Fibroblast of lung (primary cell): Measurements from ENCODE around the gene SEC16A. TPM values are rescaled to one million over a fixed set of nuclear protein-coding genes. Genes with fewer than 3 reads are reported as not detected.

Experiments
- DNase-seq, 2 donors: peaks; one replicate each; pipeline versions ENCODE4 v3.0.0 to v3.0.0-alpha.2; 2010; ENCODE audit warnings: low read depth in 2 of 2
- H2AFZ ChIP-seq: 2 replicates; pipeline ENCODE4 v1.5.1; 2012; ENCODE audit warnings: low read length, control low read depth, inconsistent platforms
- H3K27ac ChIP-seq: 2 replicates; pipeline ENCODE4 v1.5.1; 2011; ENCODE audit warnings: low read length, control low read depth; ENCODE audit not compliant: insufficient read depth
- H3K27me3 ChIP-seq: 2 replicates; pipeline ENCODE4 v1.5.1; 2011; ENCODE audit warnings: mild to moderate bottlenecking, low read length; ENCODE audit not compliant: control insufficient read depth, insufficient read depth
- H3K36me3 ChIP-seq: 2 replicates; pipeline ENCODE4 v1.5.1; 2011; ENCODE audit warnings: low read length; ENCODE audit not compliant: control insufficient read depth, insufficient read depth
- H3K4me1 ChIP-seq: 2 replicates; pipeline ENCODE4 v1.5.1; 2011; ENCODE audit warnings: low read length; ENCODE audit not compliant: control insufficient read depth, insufficient read depth; ENCODE audit errors: extremely low read depth
- H3K4me2 ChIP-seq: 2 replicates; pipeline ENCODE4 v1.5.1; 2011; ENCODE audit warnings: low read length, control low read depth; ENCODE audit not compliant: insufficient read depth; ENCODE audit errors: extremely low read depth
- H3K4me3 ChIP-seq, 4 experiments: fragments of 200-600 bp in 1 of 4; sonication (generic) in 1 of 4; replicated peaks in 1 of 4; 2 replicates each; pipeline ENCODE4 v1.5.1; 2011 to 2016; ENCODE audit warnings: low read length in 4 of 4, low read depth in 3 of 4, mild to moderate bottlenecking in 3 of 4, control low read depth in 2 of 4, inconsistent platforms in 1 of 4, mixed read lengths in 1 of 4; ENCODE audit not compliant: insufficient read depth in 1 of 4; ENCODE audit errors: control extremely low read depth in 1 of 4
- H3K79me2 ChIP-seq: 2 replicates; pipeline ENCODE4 v1.5.1; 2012; ENCODE audit warnings: mild to moderate bottlenecking, low read length, inconsistent platforms; ENCODE audit not compliant: control insufficient read depth, insufficient read depth
- H3K9ac ChIP-seq: 2 replicates; pipeline ENCODE4 v1.5.1; 2011; ENCODE audit warnings: mild to moderate bottlenecking, low read length, control low read depth; ENCODE audit not compliant: insufficient read depth
- H3K9me3 ChIP-seq: 2 replicates; pipeline ENCODE4 v1.5.1; 2012; ENCODE audit warnings: low read depth, low read length; ENCODE audit not compliant: control insufficient read depth, insufficient read depth
- H4K20me1 ChIP-seq: 2 replicates; pipeline ENCODE4 v1.5.1; 2011; ENCODE audit warnings: low read length; ENCODE audit not compliant: control insufficient read depth, insufficient read depth; ENCODE audit errors: extremely low read depth
- CTCF ChIP-seq, 2 donors: IDR thresholded peaks in 1 of 2; conservative IDR thresholded peaks in 1 of 2; 1 replicate in 1 of 2; 2 replicates in 1 of 2; pipeline ENCODE4 v1.5.1; 2011 to 2012; ENCODE audit warnings: low read length in 2 of 2, control low read depth in 1 of 2, inconsistent platforms in 1 of 2, low read depth in 1 of 2, mild to moderate bottlenecking in 1 of 2
- EZH2 ChIP-seq: IDR thresholded peaks from 2 replicates; pipeline ENCODE4 v1.5.1; 2012; ENCODE audit warnings: low read length, control low read depth, mild to moderate bottlenecking; ENCODE audit errors: missing control alignments
- polyA plus RNA-seq, 2 donors: library from polyadenylated mRNA; depleted of rRNA in 1 of 2; stranded (reverse) in 1 of 2; unstranded in 1 of 2; fragments of >200 nt; gene quantifications; 2 replicates each; pipeline ENCODE4 v1.2.1, GENCODE V29; 2011 to 2012; ENCODE audit warnings: missing spikeins in 1 of 2
- total RNA-seq: library from RNA; depleted of rRNA; stranded (reverse); fragments of >200 nt; gene quantifications from 2 replicates; pipeline ENCODE4 v1.2.1, GENCODE V29; 2014

The SEC16A gene
- total and polyA plus RNA-seq, 2 donors (not counting 1 experiment from before 2014, with no cell fraction given): 17.8 to 23.9 TPM

GRCh38 chr9:136520053-136520540 is 37.3 kb upstream of the SEC16A start:
- Histone ChIP-seq H3K4me3 (no peak overlapping the region), H3K27me3 (no peaks in the 10 kb centered on the region), H3K4me2 (no peak overlapping the region), H3K4me1 (no peaks in the 10 kb centered on the region), H2AFZ (no peak overlapping the region), H3K36me3 (peaks cover 18% of the 10 kb centered on the region), H3K27ac (no peak overlapping the region), H3K79me2 (no peaks in the 10 kb centered on the region), H3K9ac (no peak overlapping the region), H3K9me3 (no peaks in the 10 kb centered on the region), H4K20me1 (no peaks in the 10 kb centered on the region)
- no peak for TF ChIP-seq CTCF (conservative IDR thresholded peaks at IDR 0.05 in 1 of 2, IDR thresholded peaks at IDR 0.05 in 1 of 2; ENCODE audit: low read depth in 1 of 2, low read length in 2 of 2)
- TF ChIP-seq EZH2: no peak
- DNase-seq: no peak

GRCh38 chr9:136519263-136520052 is 36.6 kb upstream of the SEC16A start:
- H3K79me2 ChIP-seq: no peaks in the 10 kb centered on the region
- H3K9me3 ChIP-seq: no peaks in the 10 kb centered on the region
- H3K9ac ChIP-seq: no peak overlapping the region
- no peak overlapping the region for H3K27ac ChIP-seq
- no peaks in the 10 kb centered on the region for H4K20me1 ChIP-seq
- H3K27me3 ChIP-seq: no peaks in the 10 kb centered on the region
- H3K4me1 ChIP-seq: no peaks in the 10 kb centered on the region
- H3K4me3 ChIP-seq: no peak overlapping the region
- no peak overlapping the region for H3K4me2 ChIP-seq
- TF ChIP-seq CTCF (conservative IDR thresholded peaks at IDR 0.05 in 1 of 2, IDR thresholded peaks at IDR 0.05 in 1 of 2; ENCODE audit: low read depth in 1 of 2, low read length in 2 of 2) (no peak), EZH2 (no peak)
- H2AFZ ChIP-seq: no peak overlapping the region
- peaks cover 25% of the 10 kb centered on the region for H3K36me3 ChIP-seq
- DNase-seq: no peak

GRCh38 chr9:136518623-136519022 is 35.8 kb upstream of the SEC16A start:
- no peak overlapping the region for H3K27ac ChIP-seq
- H3K4me2 ChIP-seq: no peak overlapping the region
- no peaks in the 10 kb centered on the region for H3K9me3 ChIP-seq
- no peaks in the 10 kb centered on the region for H3K79me2 ChIP-seq
- no peaks in the 10 kb centered on the region for H3K4me1 ChIP-seq
- no peak overlapping the region for H3K4me3 ChIP-seq
- no peak overlapping the region for H3K9ac ChIP-seq
- H4K20me1 ChIP-seq: no peaks in the 10 kb centered on the region
- peaks cover 30% of the 10 kb centered on the region for H3K36me3 ChIP-seq
- no peaks in the 10 kb centered on the region for H3K27me3 ChIP-seq
- TF ChIP-seq CTCF (conservative IDR thresholded peaks at IDR 0.05 in 1 of 2, IDR thresholded peaks at IDR 0.05 in 1 of 2; ENCODE audit: low read depth in 1 of 2, low read length in 2 of 2) (no peak), EZH2 (no peak)
- no peak for DNase-seq
- no peak overlapping the region for H2AFZ ChIP-seq
